ENCODE measurements around the gene PARD6B.
"Not testable (repeated sequence)": the region's sequence is repeated elsewhere in the genome, so short reads cannot be mapped to it uniquely, and the experiment has no call there.

PARD6B gene

DNA sequence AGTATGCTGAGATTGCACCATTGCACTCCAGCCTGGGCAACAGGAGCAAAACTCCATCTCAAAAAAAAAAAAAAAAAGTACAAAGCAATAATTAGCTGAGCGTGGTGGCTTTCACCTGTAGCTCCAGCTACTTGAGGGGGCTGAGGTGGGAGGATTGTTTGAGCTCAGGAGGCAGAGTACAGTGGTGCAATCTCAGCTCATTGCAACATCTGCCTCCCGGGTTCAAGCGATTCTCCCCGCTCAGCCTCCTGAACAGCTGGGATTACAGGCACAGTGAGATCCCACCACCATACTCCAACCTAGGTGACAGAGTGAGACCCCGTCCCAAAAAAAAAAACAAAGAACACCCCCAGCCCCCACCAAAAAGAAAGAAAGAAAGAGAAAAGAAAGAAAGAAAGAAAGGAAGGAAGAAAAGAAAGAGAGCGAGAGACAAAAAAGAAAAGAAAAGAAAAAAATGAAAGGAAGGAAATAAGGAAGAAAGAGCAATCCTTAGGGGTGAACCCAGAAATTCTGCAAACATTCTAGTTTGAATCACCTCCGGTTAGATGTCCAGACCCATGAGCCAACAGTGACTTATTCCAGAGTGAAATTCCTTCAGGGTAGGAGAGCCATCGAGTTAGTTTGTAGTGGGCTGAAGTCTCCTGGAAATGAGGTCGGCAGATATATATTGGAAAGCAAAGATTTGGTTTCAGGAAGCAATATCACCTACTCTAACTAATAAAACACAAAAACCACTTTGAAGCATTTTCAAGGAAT is 36.8 kb upstream of the PARD6B start:
- peaks cover 46% of the 10 kb centered on the region for H3K27me3 Mint-ChIP-seq
- intact Hi-C loops (cut with micrococcal nuclease), result no loop called here
- H3K27ac Mint-ChIP-seq, result no peak overlapping the region
- no peaks in the 10 kb centered on the region for H3K36me3 Mint-ChIP-seq (ENCODE audit: low read depth)
- no peak overlapping the region for H3K4me3 Mint-ChIP-seq
- peaks cover 11% of the 10 kb centered on the region for H3K4me1 Mint-ChIP-seq (ENCODE audit: low read depth)
- no peaks in the 10 kb centered on the region for H3K9me3 Mint-ChIP-seq

DNA sequence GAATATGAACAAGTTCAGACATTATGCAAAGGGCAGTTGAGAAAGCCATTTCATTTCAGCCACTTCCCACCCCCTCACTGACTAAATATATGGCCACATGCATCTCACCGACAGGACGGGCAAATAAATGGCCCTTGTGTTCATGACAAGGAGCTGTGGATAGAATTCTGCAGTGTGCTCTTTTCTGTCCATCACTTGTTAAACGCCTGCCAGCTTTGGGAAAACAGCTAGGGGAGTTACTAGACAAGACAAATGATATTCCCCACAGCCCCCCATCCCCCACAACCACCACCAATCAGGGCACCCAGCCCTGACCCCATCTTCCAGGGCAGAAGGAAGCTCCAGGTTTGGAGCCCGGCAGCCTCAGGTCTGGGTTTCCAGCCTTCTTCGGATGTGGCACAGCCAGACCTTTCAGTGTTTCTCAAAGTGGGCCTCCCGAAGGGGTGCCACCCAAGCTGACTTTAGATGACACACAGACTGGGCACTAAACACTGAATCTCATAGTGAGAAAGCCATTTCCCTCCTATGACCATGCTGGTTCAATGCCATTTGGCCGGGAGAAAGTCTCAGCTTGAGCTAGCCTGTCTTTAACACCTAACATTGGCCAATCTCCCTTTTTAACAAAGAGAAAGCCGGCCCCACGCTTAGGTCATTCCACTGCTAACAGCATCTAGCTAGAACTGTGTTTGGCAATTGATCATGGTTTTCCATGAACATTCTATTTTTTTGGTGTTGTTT is 36.1 kb upstream of the PARD6B start:
- peaks cover 11% of the 10 kb centered on the region for H3K4me1 Mint-ChIP-seq (ENCODE audit: low read depth)
- no peaks in the 10 kb centered on the region for H3K9me3 Mint-ChIP-seq
- no peak overlapping the region for H3K27ac Mint-ChIP-seq
- intact Hi-C loops (cut with micrococcal nuclease), result no loop called here
- H3K36me3 Mint-ChIP-seq (ENCODE audit: low read depth), result no peaks in the 10 kb centered on the region
- no peak overlapping the region for H3K4me3 Mint-ChIP-seq
- peaks cover 38% of the 10 kb centered on the region for H3K27me3 Mint-ChIP-seq

DNA sequence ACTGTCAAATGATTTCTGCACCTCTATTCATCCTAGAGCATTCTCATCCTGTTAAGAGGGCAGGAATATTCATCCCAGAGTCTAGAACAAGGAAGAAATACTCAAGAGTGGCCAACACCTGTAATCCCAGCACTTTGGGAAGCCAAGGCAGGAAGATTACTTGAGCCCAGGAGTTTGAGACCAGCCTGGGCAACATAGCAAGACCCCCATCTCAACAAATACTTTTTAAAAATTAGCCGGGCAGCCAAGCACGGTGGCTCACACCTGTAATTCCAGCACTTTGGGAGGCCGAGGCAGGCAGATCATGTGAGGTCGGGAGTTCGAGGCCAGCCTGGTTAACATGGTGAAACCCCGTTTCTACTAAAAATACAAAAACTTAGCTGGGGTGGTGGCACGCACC is 33.1 kb upstream of the PARD6B start:
- H3K4me3 Mint-ChIP-seq; H3K27ac Mint-ChIP-seq; H3K9me3 Mint-ChIP-seq; H3K36me3 Mint-ChIP-seq (ENCODE audit: low read depth); H3K4me1 Mint-ChIP-seq (ENCODE audit: low read depth); intact Hi-C loops (cut with micrococcal nuclease): not testable (repeated sequence)
- peaks cover 14% of the 10 kb centered on the region for H3K27me3 Mint-ChIP-seq

DNA sequence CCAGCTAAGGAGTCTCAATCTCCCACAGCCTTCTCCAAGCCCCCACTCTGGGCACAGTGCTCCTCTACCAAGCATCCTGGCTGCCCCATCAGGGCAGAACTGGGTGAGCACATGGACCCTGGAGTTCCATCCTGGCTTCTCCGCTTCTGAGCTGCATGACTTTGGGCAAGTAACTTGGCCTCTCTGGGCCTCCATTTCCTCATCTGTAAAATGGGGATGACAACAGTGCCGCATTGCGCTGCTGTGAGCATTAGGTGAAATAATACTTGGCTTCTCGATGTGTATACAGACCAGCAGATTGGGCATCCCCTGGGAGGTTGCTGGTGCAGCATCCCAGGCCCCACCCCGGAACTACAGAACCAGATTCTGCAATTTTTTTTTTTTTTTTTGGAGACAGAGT is 31.7 kb upstream of the PARD6B start:
- no peaks in the 10 kb centered on the region for H3K36me3 Mint-ChIP-seq (ENCODE audit: low read depth)
- H3K27ac Mint-ChIP-seq, result no peak overlapping the region
- no peaks in the 10 kb centered on the region for H3K9me3 Mint-ChIP-seq
- H3K4me1 Mint-ChIP-seq (ENCODE audit: low read depth), result no peaks in the 10 kb centered on the region
- H3K4me3 Mint-ChIP-seq, result no peak overlapping the region
- H3K27me3 Mint-ChIP-seq, result peaks cover 3% of the 10 kb centered on the region
- intact Hi-C loops (cut with micrococcal nuclease), result no loop called here

DNA sequence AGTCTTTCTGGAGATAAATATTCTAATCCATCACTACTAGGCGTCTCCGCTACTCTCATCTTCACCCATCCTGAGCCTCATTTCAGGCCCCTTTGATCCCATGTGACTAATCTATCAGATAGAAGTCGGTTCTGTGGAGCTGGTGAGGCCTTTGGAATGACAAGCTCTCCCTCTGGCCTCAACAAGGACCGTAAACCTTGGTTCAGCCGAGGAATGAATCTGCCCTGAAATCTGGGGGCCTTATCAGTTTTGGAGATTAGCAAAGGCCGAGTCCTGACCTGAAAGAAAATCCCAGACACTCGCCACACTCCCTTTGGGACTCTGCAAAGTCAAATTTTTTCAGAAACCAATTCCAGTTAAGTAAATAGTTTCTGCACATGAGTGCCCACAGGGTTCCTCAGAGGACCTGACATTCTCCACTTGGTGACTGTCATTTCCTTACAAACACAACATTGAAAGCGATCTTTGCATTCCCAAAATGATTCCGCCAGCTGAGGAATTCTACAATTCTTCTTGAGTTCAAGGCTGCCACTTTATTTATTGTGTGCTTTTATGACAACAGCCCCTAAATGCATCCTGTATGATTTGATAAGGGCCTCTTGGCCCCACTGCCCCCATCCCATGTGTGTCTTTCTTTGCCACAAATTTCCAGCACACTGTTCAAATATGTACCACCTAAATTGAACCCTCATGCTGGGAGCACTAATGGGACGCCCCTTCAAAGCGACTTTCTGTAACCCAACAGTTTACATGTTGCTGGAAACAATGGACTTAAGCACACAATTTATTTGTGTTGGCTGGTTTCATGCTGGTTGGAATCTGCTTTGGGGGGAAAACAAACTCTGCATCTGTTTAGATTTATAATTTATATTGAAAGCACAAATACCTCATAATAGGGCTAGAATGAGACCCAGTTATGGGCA is 30.1 kb upstream of the PARD6B start:
- no peaks in the 10 kb centered on the region for H3K9me3 Mint-ChIP-seq
- no peaks in the 10 kb centered on the region for H3K4me1 Mint-ChIP-seq (ENCODE audit: low read depth)
- intact Hi-C loops (cut with micrococcal nuclease), result no loop called here
- no peak overlapping the region for H3K27ac Mint-ChIP-seq
- H3K27me3 Mint-ChIP-seq, result peaks cover 9% of the 10 kb centered on the region
- no peaks in the 10 kb centered on the region for H3K36me3 Mint-ChIP-seq (ENCODE audit: low read depth)
- no peak overlapping the region for H3K4me3 Mint-ChIP-seq

DNA sequence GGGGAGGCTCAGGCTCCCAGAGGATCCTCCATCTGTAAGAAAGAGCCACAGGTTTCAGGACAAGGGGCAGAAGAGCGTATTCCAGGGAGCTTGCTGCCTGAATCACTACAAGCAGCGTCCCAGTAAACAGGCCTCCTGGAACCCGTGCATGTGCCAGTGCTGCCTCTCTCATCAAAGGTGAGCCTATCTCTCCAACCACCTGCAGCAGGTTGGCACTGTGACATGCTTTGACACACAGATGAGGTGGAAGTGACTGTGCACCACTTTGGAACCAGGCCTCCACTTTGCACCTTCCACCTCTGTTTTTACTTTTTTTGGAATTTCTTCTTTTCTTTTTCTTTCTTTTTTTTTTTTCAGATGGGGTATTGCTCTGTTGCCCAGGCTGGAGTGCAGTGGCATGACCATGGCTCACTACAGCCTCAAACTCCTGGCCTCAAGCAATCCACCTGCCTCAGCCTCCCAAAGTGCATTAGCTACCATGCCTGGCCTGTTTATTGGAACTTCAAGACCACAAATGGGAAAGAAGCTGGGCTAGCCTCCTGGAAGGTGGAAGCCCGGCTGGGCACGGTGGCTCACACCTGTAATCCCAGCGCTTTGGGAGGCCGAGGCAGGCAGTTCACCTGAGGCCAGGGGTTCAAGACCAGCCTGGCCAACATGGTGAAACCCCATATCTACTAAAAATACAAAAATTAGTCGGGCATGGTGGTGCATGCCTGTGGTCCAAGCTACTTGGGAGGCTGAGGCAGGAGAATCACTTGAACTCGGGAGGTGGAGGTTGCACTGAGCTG is 27.5 kb upstream of the PARD6B start:
- H3K4me1 Mint-ChIP-seq (ENCODE audit: low read depth); intact Hi-C loops (cut with micrococcal nuclease); H3K9me3 Mint-ChIP-seq: not testable (repeated sequence)

DNA sequence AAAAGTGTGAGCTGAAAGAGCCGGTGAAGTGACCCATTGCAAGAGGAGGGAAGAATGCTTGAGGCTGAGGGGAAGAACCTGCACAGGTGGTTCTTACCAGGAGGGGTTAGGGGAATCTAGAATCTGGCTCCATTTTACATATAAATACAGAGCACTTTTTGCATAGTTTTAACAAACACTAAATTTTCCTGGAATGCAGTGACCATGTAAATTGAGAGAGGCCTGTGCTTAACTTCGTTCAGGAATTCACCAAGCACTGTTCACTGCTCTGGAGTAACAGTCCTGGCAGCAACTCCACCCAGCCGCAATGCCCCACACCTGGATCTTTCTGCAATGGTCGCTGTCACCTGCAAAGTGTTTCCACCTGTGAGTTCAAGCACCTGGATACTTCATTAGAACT is 26.9 kb upstream of the PARD6B start:
- no peak overlapping the region for H3K4me3 Mint-ChIP-seq

More for the DNA sequence above, 27.5 kb upstream of the PARD6B start:
- H3K27ac Mint-ChIP-seq; H3K36me3 Mint-ChIP-seq (ENCODE audit: low read depth); H3K4me3 Mint-ChIP-seq: not testable (repeated sequence)
- H3K27me3 Mint-ChIP-seq, result peaks cover 12% of the 10 kb centered on the region

DNA sequence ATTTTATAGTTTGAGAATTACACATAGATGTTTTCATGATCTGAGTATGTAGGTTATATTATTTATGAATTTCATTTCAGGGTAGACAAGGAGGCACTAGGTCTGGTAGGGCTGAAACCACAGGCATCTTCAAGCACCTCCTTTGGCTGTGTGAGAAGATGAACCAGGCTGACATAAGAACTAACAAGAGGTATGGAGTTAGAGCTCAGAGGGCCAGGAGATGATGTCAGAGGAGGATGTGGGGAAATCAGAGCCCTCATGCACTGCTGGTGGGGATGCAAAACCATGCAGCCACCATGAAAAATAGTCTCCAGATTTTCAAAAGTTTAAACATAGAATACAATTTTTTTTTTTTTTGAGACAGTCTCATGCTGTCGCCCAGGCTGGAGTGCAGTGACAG is 26.4 kb upstream of the PARD6B start:
- peaks cover 12% of the 10 kb centered on the region for H3K27me3 Mint-ChIP-seq
- no peaks in the 10 kb centered on the region for H3K4me1 Mint-ChIP-seq (ENCODE audit: low read depth)
- no peak overlapping the region for H3K27ac Mint-ChIP-seq
- H3K4me3 Mint-ChIP-seq, result no peak overlapping the region
- intact Hi-C loops (cut with micrococcal nuclease), result no loop called here
- H3K36me3 Mint-ChIP-seq (ENCODE audit: low read depth), result no peaks in the 10 kb centered on the region
- H3K9me3 Mint-ChIP-seq, result no peaks in the 10 kb centered on the region

More for the DNA sequence above, 26.9 kb upstream of the PARD6B start:
- H3K27ac Mint-ChIP-seq, result no peak overlapping the region
- no peaks in the 10 kb centered on the region for H3K36me3 Mint-ChIP-seq (ENCODE audit: low read depth)
- no peaks in the 10 kb centered on the region for H3K9me3 Mint-ChIP-seq
- no peaks in the 10 kb centered on the region for H3K4me1 Mint-ChIP-seq (ENCODE audit: low read depth)
- intact Hi-C loops (cut with micrococcal nuclease), result no loop called here
- peaks cover 12% of the 10 kb centered on the region for H3K27me3 Mint-ChIP-seq

DNA sequence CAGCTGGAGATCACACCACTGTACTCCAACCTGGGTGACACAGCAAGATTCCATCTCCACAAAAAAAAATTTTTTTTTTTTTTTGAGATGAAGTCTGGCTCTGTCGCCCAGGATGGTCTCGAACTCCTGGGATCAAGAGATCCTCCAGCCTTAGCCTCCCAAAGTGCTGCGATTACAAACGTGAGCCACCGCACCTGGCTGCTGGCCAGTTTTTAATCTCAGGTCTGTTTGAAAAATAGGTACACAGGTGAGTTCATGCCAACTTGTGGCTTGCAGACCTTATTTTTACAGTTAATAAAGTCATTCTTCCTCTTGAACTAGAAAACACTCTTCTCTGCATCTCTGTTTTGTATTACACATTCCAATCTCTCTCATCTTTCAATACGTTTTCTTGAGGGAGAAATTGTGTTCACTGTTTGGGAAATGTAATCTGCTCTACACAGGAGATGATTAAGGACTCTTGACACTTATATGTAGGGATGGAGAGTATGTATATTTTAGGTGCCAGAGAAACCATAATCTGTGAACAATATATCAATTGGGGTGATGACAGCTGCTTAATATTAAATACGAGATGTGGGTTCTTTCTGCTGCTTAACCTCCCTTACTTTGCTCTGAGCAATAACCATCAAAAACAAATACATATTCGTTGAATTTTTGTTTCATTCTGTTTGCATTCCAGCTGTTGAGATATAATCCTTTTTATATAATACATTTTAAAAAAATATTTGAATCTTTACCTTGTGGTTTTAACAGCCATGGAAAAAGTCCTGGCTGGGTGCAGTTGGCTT is 22.3 kb upstream of the PARD6B start:
- intact Hi-C loops (cut with micrococcal nuclease), result no loop called here
- no peaks in the 10 kb centered on the region for H3K36me3 Mint-ChIP-seq (ENCODE audit: low read depth)
- no peaks in the 10 kb centered on the region for H3K9me3 Mint-ChIP-seq
- peaks cover 21% of the 10 kb centered on the region for H3K27me3 Mint-ChIP-seq
- peaks cover 9% of the 10 kb centered on the region for H3K4me1 Mint-ChIP-seq (ENCODE audit: low read depth)
- no peak overlapping the region for H3K4me3 Mint-ChIP-seq
- H3K27ac Mint-ChIP-seq, result no peak overlapping the region

DNA sequence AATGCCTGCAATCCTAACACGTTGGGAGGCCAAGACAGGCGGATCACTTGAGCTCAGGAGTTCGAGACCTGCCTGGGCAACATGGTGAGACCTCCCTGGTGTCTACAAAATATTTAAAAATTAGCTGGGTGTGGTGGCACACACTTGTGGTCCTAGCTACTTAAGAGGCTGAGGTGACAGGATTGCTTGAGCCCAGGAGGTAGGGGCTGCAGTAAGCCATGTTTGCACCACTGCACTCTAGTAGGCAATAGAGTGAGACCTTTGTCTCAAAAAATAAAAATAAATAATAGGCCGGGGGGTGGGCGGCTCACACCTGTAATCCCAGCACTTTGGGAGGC is 21.8 kb upstream of the PARD6B start:
- Mint-ChIP-seq H3K27ac (no peak overlapping the region), H3K4me3 (no peak overlapping the region), H3K9me3 (no peaks in the 10 kb centered on the region), H3K27me3 (peaks cover 24% of the 10 kb centered on the region), H3K4me1 (ENCODE audit: low read depth) (peaks cover 9% of the 10 kb centered on the region), H3K36me3 (ENCODE audit: low read depth) (no peaks in the 10 kb centered on the region)
- intact Hi-C loops (cut with micrococcal nuclease), result no loop called here

DNA sequence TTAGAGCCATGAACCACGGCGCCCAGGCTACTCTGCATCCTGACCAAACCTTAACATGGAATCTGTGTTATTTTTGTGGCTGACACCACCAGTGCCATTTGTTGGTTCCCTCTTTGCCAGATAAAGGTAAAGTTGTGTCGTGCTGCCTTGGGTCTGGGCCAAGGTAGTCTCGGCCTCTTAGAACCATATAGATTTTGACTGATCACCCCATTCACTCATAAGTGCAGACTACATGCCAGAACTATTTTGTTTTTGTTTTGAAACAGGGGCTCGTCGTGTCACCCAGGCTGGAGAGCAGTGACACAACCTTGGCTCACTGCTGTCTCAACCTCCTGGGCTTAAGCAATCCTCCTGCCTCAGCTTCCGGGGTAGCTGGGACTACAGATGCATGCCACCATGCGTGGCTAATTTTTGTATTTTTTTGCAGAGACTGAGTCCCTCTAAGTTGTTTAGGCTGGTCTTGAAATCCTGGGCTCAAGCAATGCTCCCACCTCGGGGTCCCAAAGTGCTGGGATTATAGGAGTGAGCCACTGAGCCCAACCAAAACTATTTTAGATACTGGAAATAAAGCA is 20.8 kb upstream of the PARD6B start:
- H3K9me3 Mint-ChIP-seq, result no peaks in the 10 kb centered on the region
- H3K27ac Mint-ChIP-seq, result no peak overlapping the region
- H3K27me3 Mint-ChIP-seq, result peaks cover 21% of the 10 kb centered on the region
- intact Hi-C loops (cut with micrococcal nuclease), result no loop called here
- H3K36me3 Mint-ChIP-seq (ENCODE audit: low read depth), result no peaks in the 10 kb centered on the region
- peaks cover 9% of the 10 kb centered on the region for H3K4me1 Mint-ChIP-seq (ENCODE audit: low read depth)
- H3K4me3 Mint-ChIP-seq, result no peak overlapping the region

DNA sequence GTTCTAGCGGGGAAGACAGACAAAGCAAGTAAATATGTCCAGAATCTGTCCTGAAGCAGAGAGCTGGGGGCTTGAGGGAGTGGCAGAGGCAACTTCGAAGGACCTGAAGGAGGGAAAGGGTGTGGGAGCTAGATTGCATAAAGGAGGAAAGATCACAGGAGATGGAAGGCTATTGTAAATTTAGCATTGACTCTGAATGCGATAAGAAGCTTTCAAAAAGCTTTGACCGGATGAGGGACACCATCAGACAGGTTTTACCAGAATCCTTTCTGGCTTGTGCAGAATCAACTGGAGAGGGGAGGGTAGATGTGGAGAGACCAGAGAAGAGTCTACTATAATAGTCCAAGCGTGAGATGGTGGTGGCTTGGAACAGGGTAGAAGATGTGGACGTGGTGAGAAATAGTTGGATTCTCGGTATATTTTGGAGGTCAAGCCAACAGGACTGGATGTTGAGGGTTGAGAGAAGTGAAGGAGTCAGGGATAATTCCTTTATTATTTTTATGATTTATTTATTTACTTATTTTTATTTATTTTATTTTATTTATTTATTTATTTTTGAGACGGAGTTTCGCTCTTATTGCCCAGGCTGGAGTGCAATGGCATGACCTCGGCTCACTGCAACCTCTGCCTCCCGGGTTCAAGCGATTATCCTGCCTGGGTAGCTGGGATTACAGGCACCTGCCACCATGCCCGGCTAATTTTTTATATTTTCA is 20.1 kb upstream of the PARD6B start:
- Mint-ChIP-seq H3K36me3 (ENCODE audit: low read depth) (no peaks in the 10 kb centered on the region), H3K4me3 (no peak overlapping the region), H3K27me3 (peaks cover 17% of the 10 kb centered on the region), H3K4me1 (ENCODE audit: low read depth) (peaks cover 9% of the 10 kb centered on the region), H3K27ac (no peak overlapping the region), H3K9me3 (no peaks in the 10 kb centered on the region)
- intact Hi-C loops (cut with micrococcal nuclease), result no loop called here
